ENCODE results near the gene KCNIP4. TPM values are rescaled to one million over a fixed set of nuclear protein-coding genes. Genes with fewer than 3 reads are reported as not detected.

Gene KCNIP4
- total RNA-seq, result 12.5 TPM

GRCh38 chr4:21948347-21949072 lies at the start of gene KCNIP4:
TSS of gene KCNIP4 (minus strand) at chr4:21948772.

GRCh38 chr4:20700007-20700761 lies 1248.4 kb downstream of the KCNIP4 start, which contains the start of gene PACRGL:
TSS of gene PACRGL (plus strand) at chr4:20700458. CDS start at chr4:20704482, 4,024 bp downstream.

Measured in parietal lobe (tissue), 1 donor.